ENCODE results near the gene CAMTA1. TPM values are rescaled to one million over a fixed set of nuclear protein-coding genes. Genes with fewer than 3 reads are reported as not detected.

CAMTA1 gene
- polyA plus RNA-seq, 1 donor from 2014 or later, result 79.0 TPM

DNA sequence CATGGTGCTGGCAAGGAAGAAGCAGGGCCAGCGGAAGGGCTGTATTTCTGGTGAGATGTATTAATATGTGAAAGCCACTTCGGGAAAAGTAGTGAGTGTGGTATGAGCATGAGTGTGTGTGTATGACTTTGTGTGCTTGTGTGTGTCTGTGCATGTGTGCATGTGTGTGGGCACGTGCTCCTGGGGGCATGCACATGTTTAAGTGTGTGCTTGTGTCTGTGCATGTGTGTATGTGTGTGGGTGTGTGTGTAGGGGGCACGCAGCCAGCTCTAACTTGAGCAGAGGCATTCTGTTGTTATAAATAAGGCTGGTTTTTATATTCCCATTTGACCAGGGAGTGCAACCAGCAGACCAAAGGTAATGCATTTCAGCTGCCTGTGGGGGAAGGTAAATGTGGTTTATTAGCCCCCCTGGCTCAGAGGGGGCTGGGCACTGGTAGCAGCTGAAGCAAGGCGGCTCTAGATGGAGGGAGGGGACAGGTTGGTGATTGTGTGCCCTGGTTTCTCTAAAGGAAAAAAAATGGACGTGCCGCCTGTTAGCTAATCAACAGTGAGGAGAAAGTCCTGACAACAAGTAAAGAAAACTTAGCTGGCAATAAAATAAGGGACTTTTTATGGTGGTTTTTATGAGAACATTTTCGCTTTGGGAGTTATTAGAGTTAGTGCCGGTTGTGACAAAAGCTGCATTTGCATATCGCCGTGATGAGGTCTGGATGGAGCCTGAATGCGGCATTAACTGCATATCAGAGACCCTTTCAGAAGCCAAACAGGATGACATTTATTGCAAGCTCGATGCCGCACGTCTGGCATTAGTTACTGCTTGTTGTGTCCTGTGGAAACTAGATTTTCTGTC lies 180.1 kb downstream of the CAMTA1 start:
- H3K9me3 Mint-ChIP-seq, result peaks cover 0 to 2% (median 0%) of the 10 kb centered on the region in 3 donors

DNA sequence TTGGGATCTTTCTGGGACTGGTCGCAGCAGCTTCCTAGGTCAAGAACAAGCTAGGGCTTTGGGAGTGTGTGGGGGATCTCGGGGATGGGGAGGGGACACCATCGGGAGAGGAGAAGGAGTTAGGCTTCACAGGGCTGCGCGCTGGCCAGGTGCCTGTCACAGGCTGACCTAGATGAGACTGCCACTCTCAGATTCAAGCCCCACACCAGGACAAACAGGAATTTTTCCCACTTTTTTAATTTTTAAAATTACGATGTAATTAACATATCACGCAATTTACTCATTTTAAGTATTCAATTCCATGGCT lies 180.6 kb downstream of the CAMTA1 start:
- peaks cover 46% of the 10 kb centered on the region for H3K27me3 Mint-ChIP-seq
- no peaks in the 10 kb centered on the region for H3K36me3 Mint-ChIP-seq
- H3K9me3 Mint-ChIP-seq, result peaks cover 0 to 2% (median 0%) of the 10 kb centered on the region in 3 donors
- H3K4me3 Mint-ChIP-seq, result no peak overlapping the region
- peaks cover 0 to 6% (median 2%) of the 10 kb centered on the region in 3 donors for H3K4me1 Mint-ChIP-seq
- H3K27ac Mint-ChIP-seq, result no peak overlapping the region

More for the DNA sequence above, 180.1 kb downstream of the CAMTA1 start:
- Mint-ChIP-seq H3K4me3 (peak overlapping the region in 1 of 4 donors; percentile 34), H3K27ac (no peak overlapping the region), H3K36me3 (no peaks in the 10 kb centered on the region), H3K4me1 (peaks cover 0 to 6% (median 2%) of the 10 kb centered on the region in 3 donors), H3K27me3 (peaks cover 47% of the 10 kb centered on the region)

DNA sequence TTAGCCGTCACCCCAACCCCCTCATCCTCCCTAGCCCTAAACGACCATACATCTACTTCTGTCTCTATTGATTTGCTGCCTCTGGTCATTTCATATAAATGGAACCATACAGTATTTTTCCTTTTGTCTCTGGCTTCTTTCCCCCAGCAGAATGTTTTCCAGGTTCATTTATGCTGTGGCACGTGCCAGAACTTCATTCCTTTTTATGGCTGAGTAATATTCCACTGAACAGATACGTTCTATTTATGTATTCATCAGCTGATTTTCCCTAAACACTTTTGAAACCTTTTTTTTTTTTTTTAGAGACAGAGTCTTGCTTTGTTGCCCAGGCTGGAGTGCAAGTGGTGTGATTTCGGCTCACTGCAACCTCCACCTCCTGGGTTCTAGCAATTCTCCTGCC lies 181.1 kb downstream of the CAMTA1 start:
- Mint-ChIP-seq H3K4me3 (peak overlapping the region in 1 of 4 donors; percentile 49), H3K27ac (no peak overlapping the region), H3K27me3 (peaks cover 43% of the 10 kb centered on the region), H3K9me3 (peaks cover 0 to 2% (median 0%) of the 10 kb centered on the region in 3 donors), H3K4me1 (peaks cover 0 to 6% (median 2%) of the 10 kb centered on the region in 3 donors), H3K36me3 (no peaks in the 10 kb centered on the region)

DNA sequence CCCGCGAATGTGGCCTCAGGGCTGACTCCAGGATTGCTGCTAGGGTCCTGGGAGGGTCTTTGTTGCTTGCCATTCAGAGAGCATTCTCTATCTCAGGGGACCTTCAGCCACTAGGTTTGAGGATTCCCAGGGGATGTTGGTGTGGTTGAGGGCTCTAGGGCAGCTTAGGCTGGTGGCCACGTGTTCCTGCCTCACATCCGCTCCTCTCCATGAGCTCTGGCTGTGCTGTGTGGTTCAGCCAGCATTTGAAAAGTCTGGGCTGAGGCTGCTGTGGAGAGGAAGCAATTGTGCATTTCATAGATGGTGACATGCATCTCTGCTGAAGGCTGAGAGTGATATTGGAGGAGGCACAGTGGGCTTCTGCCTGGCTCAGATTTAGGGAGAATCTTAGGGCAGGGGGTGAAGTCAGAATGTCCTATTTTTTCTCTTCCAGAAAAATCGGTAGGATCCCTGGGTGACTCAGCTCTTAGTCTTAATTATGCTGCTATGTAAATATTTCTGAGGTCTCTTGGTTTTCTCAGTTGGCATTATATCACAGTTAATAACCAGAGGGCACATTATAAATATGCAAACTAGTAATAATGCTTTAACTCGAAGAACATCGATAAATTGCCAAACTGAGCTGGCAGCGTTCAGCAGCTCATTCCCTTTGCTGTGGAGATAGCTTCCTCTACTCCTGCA lies 182.3 kb downstream of the CAMTA1 start:
- peaks cover 47% of the 10 kb centered on the region for H3K27me3 Mint-ChIP-seq
- H3K36me3 Mint-ChIP-seq, result no peaks in the 10 kb centered on the region
- H3K4me1 Mint-ChIP-seq, result peaks cover 0 to 6% (median 2%) of the 10 kb centered on the region in 3 donors
- H3K9me3 Mint-ChIP-seq, result peaks cover 0 to 2% (median 0%) of the 10 kb centered on the region in 3 donors
- H3K4me3 Mint-ChIP-seq, result no peak overlapping the region
- no peak overlapping the region for H3K27ac Mint-ChIP-seq

DNA sequence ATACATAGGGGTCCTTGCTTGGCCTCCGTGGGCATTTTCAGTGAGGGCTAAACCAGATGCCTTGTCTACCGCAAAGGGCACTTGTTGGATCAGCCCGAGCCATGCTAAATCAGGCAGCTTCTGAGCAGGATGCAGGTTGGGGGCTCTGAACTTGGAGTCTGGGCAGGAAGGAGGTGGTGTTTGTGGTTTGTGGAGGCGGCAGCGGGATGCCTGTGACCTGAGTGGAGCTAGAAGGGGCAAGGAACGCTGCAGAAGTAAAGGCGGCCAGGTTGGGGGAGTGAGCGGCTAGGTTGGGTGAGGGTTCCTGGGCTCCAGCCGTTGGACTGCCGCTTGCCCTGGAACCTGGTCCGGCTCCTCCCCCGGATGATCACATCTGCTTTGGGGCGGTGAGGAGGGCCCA lies 183.9 kb downstream of the CAMTA1 start:
- peaks cover 0 to 5% (median 0%) of the 10 kb centered on the region in 3 donors for H3K9me3 Mint-ChIP-seq
- peaks cover 0 to 4% (median 1%) of the 10 kb centered on the region in 3 donors for H3K4me1 Mint-ChIP-seq
- no peak overlapping the region for H3K27ac Mint-ChIP-seq
- no peak overlapping the region for H3K4me3 Mint-ChIP-seq
- H3K27me3 Mint-ChIP-seq, result peaks cover 42% of the 10 kb centered on the region
- no peaks in the 10 kb centered on the region for H3K36me3 Mint-ChIP-seq

DNA sequence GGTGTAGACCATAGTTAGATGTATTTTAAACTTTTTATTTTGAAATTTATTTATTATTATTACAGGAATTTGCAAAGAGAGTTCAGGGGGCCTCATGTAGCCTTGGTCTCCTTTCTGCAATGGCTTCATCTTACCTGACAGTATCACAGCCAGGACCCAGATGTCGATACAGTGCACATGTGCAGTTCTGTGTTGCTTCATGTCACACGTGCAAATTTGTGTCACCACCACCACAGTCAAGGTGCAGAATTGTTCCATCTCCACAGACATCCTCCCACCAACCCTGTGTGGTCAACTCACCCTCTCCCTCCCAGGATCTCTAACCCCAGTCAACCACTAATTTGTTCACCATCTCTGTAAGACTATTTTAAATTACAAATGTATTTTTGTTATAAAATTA lies 184.5 kb downstream of the CAMTA1 start:
- Mint-ChIP-seq H3K4me3 (no peak overlapping the region), H3K36me3 (no peaks in the 10 kb centered on the region), H3K9me3 (peaks cover 0 to 5% (median 0%) of the 10 kb centered on the region in 3 donors), H3K27me3 (peaks cover 35% of the 10 kb centered on the region), H3K27ac (no peak overlapping the region), H3K4me1 (peaks cover 0 to 4% (median 0%) of the 10 kb centered on the region in 3 donors)

DNA sequence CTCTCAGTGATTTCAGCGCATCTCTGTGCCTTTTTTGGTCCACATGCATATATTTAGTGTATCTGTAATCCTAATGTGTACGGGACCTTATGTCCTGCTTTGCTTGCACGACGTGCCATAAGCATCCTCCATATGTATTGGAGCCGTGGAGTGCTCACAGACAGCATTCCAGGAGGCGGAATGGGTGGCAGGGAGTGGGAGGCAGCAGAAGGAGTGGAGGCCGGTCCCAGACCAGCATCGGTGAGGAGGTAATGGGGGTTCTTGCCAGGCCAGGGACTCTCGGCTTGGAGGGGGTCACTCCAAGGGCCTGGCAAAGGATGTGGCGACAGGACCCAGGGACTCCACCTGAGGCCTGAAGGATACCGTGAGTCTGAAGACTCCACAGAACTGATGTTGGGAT lies 185.0 kb downstream of the CAMTA1 start:
- Mint-ChIP-seq H3K27me3 (peaks cover 33% of the 10 kb centered on the region), H3K27ac (no peak overlapping the region), H3K36me3 (no peaks in the 10 kb centered on the region), H3K4me3 (no peak overlapping the region), H3K4me1 (peaks cover 0 to 4% (median 0%) of the 10 kb centered on the region in 3 donors), H3K9me3 (peaks cover 0 to 5% (median 0%) of the 10 kb centered on the region in 3 donors)

DNA sequence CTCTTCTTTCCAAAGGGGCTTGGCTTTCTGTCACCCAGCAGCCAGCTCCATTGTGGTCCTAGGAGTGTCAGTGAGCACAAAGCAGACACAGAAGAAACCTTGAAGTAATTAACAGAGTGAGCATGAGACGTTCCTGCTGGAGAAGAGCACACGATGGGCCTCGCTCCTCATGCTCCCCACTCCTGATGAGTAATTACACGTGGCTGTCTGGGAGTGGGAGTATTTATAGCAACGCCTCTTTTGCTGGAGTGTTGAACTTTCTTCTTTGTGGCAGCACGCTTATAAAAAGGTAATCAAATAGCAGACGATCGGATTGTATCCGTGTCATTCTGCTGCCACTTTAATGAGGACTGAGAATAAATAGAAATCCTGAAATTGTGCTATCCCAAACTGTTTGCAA lies 185.8 kb downstream of the CAMTA1 start:
- Mint-ChIP-seq H3K4me3 (no peak overlapping the region), H3K36me3 (no peaks in the 10 kb centered on the region), H3K4me1 (peaks cover 0 to 3% (median 0%) of the 10 kb centered on the region in 3 donors), H3K27me3 (peaks cover 30% of the 10 kb centered on the region), H3K9me3 (peaks cover 0 to 5% (median 0%) of the 10 kb centered on the region in 3 donors), H3K27ac (no peak overlapping the region)

DNA sequence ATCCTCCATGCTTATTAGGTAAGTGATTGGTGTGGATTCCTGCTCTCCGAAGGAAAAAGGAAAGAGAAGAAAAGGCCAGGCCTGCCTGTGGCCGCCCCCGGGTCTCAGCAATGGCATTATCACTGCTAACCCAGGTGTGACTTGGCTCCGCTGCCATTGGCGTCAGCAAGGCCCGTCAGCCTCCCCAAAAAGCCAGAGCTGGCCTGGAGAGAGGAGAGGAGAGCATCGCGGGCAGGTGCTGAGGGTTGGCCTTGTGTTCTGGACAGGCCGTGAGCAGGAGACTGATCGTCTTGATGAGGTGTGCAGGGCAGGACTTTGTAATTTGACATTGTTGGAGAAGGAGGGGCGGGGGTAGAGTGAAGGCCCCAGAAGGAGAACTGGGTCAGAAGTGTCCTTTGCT lies 186.4 kb downstream of the CAMTA1 start:
- H3K9me3 Mint-ChIP-seq, result peaks cover 0 to 5% (median 0%) of the 10 kb centered on the region in 3 donors
- H3K4me1 Mint-ChIP-seq, result peaks cover 0 to 3% (median 0%) of the 10 kb centered on the region in 3 donors
- H3K27me3 Mint-ChIP-seq, result peaks cover 27% of the 10 kb centered on the region
- H3K4me3 Mint-ChIP-seq, result no peak overlapping the region
- no peak overlapping the region for H3K27ac Mint-ChIP-seq
- no peaks in the 10 kb centered on the region for H3K36me3 Mint-ChIP-seq

DNA sequence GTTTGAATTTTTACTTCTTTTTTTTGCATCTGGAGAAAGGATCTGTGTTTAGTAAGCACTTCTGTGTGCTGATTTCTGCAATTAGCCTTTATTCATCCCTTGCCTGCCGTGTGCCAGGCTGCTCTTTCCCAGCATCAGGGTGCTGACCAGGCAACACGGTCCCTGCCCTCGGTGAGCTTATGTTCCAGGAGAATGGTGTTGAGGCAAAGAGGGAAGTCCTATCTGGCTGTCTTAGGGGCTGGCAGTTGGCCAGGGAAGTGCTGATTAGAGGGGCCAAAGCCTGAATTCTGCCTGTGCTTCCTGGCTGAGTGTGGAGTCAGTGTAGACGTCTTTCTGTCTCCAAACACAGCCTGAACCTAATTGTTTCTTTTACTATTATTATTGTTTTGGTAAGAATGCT lies 187.1 kb downstream of the CAMTA1 start:
- Mint-ChIP-seq H3K36me3 (no peaks in the 10 kb centered on the region), H3K27me3 (peaks cover 27% of the 10 kb centered on the region), H3K9me3 (peaks cover 0 to 5% (median 0%) of the 10 kb centered on the region in 3 donors), H3K27ac (peak overlapping the region in 1 of 3 donors; percentile 6), H3K4me3 (no peak overlapping the region), H3K4me1 (peaks cover 0 to 3% (median 0%) of the 10 kb centered on the region in 3 donors)

DNA sequence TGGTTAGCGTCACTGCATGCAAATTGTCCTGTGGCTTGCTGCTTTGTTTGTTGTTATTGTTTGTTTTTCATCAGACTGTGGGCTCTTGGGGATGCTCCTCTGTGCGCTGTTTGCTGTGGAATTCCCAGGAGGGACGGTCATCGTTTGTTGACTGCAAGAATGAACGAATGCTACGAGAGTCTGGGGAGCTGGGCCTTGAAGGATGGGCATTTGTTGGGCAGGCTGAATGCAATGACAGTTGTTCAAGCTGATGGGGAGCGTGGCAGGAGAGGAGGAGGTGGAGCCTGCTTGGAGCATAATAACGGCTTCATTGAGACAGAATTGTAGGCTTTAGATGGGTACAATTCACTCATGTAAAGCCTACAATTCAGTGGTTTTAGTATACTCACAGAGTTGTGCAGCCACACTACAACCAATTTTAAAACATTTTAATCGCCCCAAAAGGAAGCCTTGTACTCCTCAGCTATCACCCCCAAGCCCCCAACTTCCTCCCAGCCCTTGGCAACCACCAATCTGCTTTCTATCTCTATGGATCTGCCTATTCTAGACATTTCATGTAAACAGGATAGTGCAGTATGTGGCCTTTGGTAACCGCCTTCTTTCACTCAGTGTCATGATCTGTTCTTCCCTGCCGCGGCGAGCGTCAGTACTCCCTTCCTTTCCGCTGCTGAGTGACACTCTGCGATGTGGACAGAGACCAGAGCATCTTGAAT lies 190.2 kb downstream of the CAMTA1 start:
- Mint-ChIP-seq H3K4me1 (no peaks in the 10 kb centered on the region), H3K27me3 (peaks cover 9% of the 10 kb centered on the region), H3K27ac (peak overlapping the region in 1 of 3 donors; percentile 3), H3K4me3 (no peak overlapping the region), H3K9me3 (peaks cover 0 to 3% (median 0%) of the 10 kb centered on the region in 3 donors), H3K36me3 (no peaks in the 10 kb centered on the region)

DNA sequence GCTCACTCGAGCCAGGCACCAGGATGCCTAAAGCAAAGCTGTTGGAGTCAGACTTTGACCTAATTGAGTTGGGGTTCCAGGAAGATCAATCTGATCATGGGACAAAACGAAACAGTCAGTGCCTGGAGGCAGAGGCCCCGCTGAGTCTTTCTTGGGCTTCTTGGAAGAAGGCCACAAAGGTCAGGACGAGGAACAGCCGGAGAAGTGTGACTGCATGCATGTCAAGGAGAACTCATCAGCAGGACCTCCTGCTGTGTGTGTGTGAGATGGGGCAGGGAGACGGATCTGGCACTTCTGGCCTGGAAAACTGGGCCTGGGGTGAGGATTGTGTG lies 190.8 kb downstream of the CAMTA1 start:
- no peak overlapping the region for H3K4me3 Mint-ChIP-seq
- no peaks in the 10 kb centered on the region for H3K4me1 Mint-ChIP-seq
- peaks cover 9% of the 10 kb centered on the region for H3K27me3 Mint-ChIP-seq
- H3K9me3 Mint-ChIP-seq, result peaks cover 0 to 3% (median 3%) of the 10 kb centered on the region in 3 donors
- no peak overlapping the region for H3K27ac Mint-ChIP-seq
- no peaks in the 10 kb centered on the region for H3K36me3 Mint-ChIP-seq

DNA sequence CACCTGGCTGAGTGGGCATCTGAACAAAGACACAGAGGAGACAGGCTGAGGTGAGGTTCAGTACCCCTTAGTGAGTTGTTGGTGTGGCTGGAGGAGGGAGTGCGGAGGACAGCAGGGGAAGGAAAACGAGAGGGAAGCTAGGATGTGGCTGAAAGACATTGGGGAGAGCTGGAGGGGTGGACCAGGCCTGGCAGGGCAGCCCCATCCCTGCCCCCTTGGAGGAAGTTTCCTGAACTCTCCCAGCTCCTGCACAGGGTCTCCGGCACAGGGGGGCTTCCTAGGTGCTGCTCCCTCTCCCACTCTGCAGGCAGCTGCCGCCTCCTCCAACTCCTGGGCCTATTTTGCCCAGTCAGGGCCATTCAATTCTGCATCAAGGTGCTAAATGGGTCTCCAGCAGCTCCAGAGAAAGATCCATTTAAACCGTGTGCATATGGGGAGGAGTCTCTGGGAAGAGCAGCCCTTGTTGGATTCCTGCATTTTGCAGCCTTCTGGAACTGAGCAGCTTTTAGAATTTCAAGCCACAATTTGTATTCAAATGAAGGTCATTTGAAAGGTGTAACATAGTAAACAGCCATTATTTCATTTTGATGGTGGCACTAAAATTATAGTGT lies 193.9 kb downstream of the CAMTA1 start:
- Mint-ChIP-seq H3K27me3 (no peaks in the 10 kb centered on the region), H3K4me3 (no peak overlapping the region), H3K36me3 (no peaks in the 10 kb centered on the region), H3K27ac (no peak overlapping the region), H3K9me3 (peaks cover 0 to 3% (median 1%) of the 10 kb centered on the region in 3 donors), H3K4me1 (no peaks in the 10 kb centered on the region)

DNA sequence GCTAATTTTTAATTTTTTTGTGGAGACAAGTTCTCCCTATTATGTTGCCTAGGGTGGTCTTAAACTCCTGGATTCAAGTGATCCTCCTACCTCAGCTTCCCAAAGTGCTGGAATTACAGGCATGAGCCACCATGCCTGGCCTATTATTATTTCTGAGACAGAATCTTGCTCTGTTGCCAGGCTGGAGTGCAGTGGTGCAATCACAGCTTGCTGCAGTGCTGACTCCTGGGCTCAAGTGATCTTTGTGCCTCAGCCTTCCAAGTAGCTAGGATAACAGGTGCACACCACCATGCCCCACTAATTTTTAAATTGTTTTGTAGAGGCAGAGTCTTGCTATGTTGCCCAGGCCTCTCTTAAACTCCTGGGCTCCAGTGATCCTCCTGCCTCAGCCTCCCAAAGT lies 196.3 kb downstream of the CAMTA1 start:
- Mint-ChIP-seq H3K4me1 (no peaks in the 10 kb centered on the region), H3K9me3 (peaks cover 0 to 4% (median 3%) of the 10 kb centered on the region in 3 donors), H3K27ac (no peak overlapping the region), H3K4me3 (no peak overlapping the region), H3K27me3 (peaks cover 3% of the 10 kb centered on the region), H3K36me3 (no peaks in the 10 kb centered on the region)

DNA sequence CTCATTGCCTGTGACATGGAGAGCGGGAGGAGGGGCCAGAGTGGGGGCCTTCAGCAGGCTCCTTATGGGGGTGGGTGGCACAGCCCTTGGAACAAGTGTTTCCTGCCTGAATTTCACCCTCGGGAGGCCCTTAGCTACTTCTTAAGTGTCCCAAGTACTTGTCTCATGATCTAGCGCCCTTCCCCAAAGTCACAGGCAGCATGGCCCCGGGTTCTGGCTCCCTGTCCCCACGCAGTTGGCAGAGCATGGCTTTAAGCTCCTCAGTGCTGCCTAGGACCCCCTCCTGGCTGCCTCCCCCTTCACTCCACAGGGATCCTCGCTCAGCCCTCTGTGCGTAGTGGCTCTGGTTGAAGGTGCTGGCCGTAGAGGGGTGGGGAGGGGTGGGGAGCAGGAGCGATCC lies 197.2 kb downstream of the CAMTA1 start:
- Mint-ChIP-seq H3K27ac (no peak overlapping the region), H3K36me3 (no peaks in the 10 kb centered on the region), H3K4me3 (no peak overlapping the region), H3K27me3 (peaks cover 3% of the 10 kb centered on the region), H3K4me1 (no peaks in the 10 kb centered on the region), H3K9me3 (peaks cover 0 to 4% (median 3%) of the 10 kb centered on the region in 3 donors)
